WI38 (cell line): ENCODE results near the gene CNTN5.

ENCODE experiments used
- H3K4me3 ChIP-seq: 2 replicates; pipeline ENCODE4 v1.5.1; 2011; ENCODE audit warnings: low read depth, mild to moderate bottlenecking, control low read depth, low read length
- CTCF ChIP-seq: IDR thresholded peaks from 2 replicates; pipeline ENCODE4 v1.5.1; 2012; ENCODE audit warnings: low read depth, mild to moderate bottlenecking, control low read depth, low read length

Gene CNTN5

GRCh38 chr11:99632969-99633368, 612.2 kb downstream of the CNTN5 start:
- H3K4me3 ChIP-seq: no peak overlapping the region
- no peak for TF ChIP-seq CTCF

GRCh38 chr11:99634581-99634980, 613.8 kb downstream of the CNTN5 start:
- no peak overlapping the region for H3K4me3 ChIP-seq
- TF ChIP-seq CTCF: no peak

- no peak for TF ChIP-seq CTCF
- no peak overlapping the region for H3K4me3 ChIP-seq
These were observed 617.4 kb downstream of the CNTN5 start for GRCh38 chr11:99638073-99638553.

- TF ChIP-seq CTCF: no peak
- H3K4me3 ChIP-seq: no peak overlapping the region
These were observed 619.9 kb downstream of the CNTN5 start for GRCh38 chr11:99640671-99641070.

- H3K4me3 ChIP-seq: no peak overlapping the region
- no peak for TF ChIP-seq CTCF
These were observed 625.2 kb downstream of the CNTN5 start for GRCh38 chr11:99645934-99646333.

- TF ChIP-seq CTCF: no peak
- H3K4me3 ChIP-seq: no peak overlapping the region
These were observed 649.4 kb downstream of the CNTN5 start for GRCh38 chr11:99670067-99670676.

- H3K4me3 ChIP-seq: no peak overlapping the region
- TF ChIP-seq CTCF: no peak
These were observed 651.2 kb downstream of the CNTN5 start for GRCh38 chr11:99671808-99672409.
